Endothelial cell (in vitro differentiated cells): Measurements from ENCODE around the gene SLC38A9. TPM values are rescaled to one million over a fixed set of nuclear protein-coding genes. Genes with fewer than 3 reads are reported as not detected.

Experiments used
- DNase-seq: peaks from one replicate; pipeline ENCODE4 v3.0.0; 2021; ENCODE audit warnings: low spot score
- H3K27ac Mint-ChIP-seq: one replicate; pipeline ENCODE4 v1.8.0; 2021; ENCODE audit warnings: mixed read lengths, inconsistent platforms; ENCODE audit not compliant: unreplicated experiment
- H3K27me3 Mint-ChIP-seq: one replicate; pipeline ENCODE4 v1.8.0; 2021; ENCODE audit warnings: mild to moderate bottlenecking, moderate library complexity, mixed read lengths, inconsistent platforms; ENCODE audit not compliant: unreplicated experiment
- H3K36me3 Mint-ChIP-seq: one replicate; pipeline ENCODE4 v1.8.0; 2021; ENCODE audit warnings: mild to moderate bottlenecking, low read depth, mixed read lengths, inconsistent platforms; ENCODE audit not compliant: unreplicated experiment
- H3K4me1 Mint-ChIP-seq: one replicate; pipeline ENCODE4 v1.8.0; 2021; ENCODE audit warnings: mild to moderate bottlenecking, mixed read lengths, inconsistent platforms; ENCODE audit not compliant: unreplicated experiment
- H3K4me3 Mint-ChIP-seq: one replicate; pipeline ENCODE4 v1.8.0; 2021; ENCODE audit warnings: mild to moderate bottlenecking, mixed read lengths, inconsistent platforms; ENCODE audit not compliant: unreplicated experiment
- H3K9me3 Mint-ChIP-seq: one replicate; pipeline ENCODE4 v1.8.0; 2021; ENCODE audit warnings: mixed read lengths, inconsistent platforms; ENCODE audit not compliant: unreplicated experiment
- total RNA-seq: library from RNA; stranded (reverse); fragmentation: NEBNext Ultra II Directional; extraction: Animal tissue kit (Norgen Biotek cat#: 25700); gene quantifications from one replicate; pipeline ENCODE4 v1.2.1, GENCODE V29; 2021; ENCODE audit not compliant: unreplicated experiment
- TF ChIP-seq, protein P1 (sequence below): fragments of 200-600 bp; sonication (generic); IDR thresholded peaks from one replicate; pipeline ENCODE4 v1.5.0; 2021; ENCODE audit warnings: antibody characterized with exemption; ENCODE audit not compliant: unreplicated experiment

The SLC38A9 gene
- total RNA-seq, 1 donor from 2014 or later = 45.5 TPM

- Mint-ChIP-seq H3K4me1 (peaks cover 12% of the 10 kb centered on the region), H3K27me3 (peaks cover 7% of the 10 kb centered on the region), H3K27ac (no peak overlapping the region), H3K9me3 (no peaks in the 10 kb centered on the region), H3K4me3 (no peak overlapping the region), H3K36me3 (no peaks in the 10 kb centered on the region)
- TF ChIP-seq, protein P1, sequence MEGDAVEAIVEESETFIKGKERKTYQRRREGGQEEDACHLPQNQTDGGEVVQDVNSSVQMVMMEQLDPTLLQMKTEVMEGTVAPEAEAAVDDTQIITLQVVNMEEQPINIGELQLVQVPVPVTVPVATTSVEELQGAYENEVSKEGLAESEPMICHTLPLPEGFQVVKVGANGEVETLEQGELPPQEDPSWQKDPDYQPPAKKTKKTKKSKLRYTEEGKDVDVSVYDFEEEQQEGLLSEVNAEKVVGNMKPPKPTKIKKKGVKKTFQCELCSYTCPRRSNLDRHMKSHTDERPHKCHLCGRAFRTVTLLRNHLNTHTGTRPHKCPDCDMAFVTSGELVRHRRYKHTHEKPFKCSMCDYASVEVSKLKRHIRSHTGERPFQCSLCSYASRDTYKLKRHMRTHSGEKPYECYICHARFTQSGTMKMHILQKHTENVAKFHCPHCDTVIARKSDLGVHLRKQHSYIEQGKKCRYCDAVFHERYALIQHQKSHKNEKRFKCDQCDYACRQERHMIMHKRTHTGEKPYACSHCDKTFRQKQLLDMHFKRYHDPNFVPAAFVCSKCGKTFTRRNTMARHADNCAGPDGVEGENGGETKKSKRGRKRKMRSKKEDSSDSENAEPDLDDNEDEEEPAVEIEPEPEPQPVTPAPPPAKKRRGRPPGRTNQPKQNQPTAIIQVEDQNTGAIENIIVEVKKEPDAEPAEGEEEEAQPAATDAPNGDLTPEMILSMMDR = no peak
- no peak for DNase-seq
Observed at GRCh38 chr5:55715519-55716078, 3.5 kb upstream of the SLC38A9 start.

DNA sequence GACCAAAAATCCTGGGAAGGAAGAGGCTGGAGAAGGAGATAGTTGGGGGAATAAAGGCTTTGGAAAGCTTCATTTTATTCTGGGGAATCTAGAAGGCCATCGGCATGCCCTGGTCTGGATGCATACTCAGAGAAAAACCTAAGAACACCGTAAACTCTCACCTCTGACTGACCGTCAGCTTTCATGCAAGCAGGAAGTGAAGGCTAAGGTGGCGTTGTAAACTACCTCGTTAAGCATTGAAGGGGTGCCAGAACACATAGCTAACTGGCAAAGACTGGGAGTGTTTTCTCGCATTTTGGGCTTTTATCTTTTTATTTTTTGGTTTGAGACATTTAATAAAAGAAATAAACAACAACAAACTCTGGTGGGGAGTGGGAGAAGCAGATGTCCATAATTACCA is 2.6 kb upstream of the SLC38A9 start:
- Mint-ChIP-seq H3K4me3 (no peak overlapping the region), H3K27ac (no peak overlapping the region), H3K9me3 (no peaks in the 10 kb centered on the region), H3K36me3 (no peaks in the 10 kb centered on the region), H3K4me1 (peaks cover 12% of the 10 kb centered on the region), H3K27me3 (peaks cover 7% of the 10 kb centered on the region)
- no peak for DNase-seq
- TF ChIP-seq, protein P1 = no peak

DNA sequence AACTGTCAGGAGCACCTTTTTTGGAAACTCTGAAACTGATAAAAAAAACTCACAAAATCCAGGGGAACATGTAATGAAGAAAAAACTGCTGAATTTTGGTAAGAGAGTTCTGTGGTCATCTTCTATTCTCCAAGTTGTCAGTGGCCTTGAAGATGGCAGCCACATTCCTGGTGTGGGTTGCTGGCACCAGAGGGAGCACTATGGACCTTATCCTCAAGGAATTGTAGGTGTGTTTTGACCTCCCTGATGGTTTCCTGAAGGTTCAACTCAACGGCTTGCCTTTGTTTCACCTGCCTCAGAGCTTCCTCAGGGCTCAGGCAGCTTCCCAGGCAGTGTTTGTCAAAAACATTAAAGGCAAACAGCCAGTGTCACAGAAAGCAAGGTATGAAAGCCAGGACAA is 2.2 kb upstream of the SLC38A9 start:
- H3K4me3 Mint-ChIP-seq = no peak overlapping the region
- no peak for DNase-seq
- H3K36me3 Mint-ChIP-seq = no peaks in the 10 kb centered on the region
- peaks cover 12% of the 10 kb centered on the region for H3K4me1 Mint-ChIP-seq
- no peak overlapping the region for H3K27ac Mint-ChIP-seq
- TF ChIP-seq, protein P1 = no peak
- no peaks in the 10 kb centered on the region for H3K9me3 Mint-ChIP-seq
- peaks cover 7% of the 10 kb centered on the region for H3K27me3 Mint-ChIP-seq

- Mint-ChIP-seq H3K27me3 (peaks cover 7% of the 10 kb centered on the region), H3K4me1 (peaks cover 12% of the 10 kb centered on the region), H3K36me3 (peaks cover 3% of the 10 kb centered on the region), H3K27ac (no peak overlapping the region), H3K4me3 (no peak overlapping the region), H3K9me3 (no peaks in the 10 kb centered on the region)
- TF ChIP-seq, protein P1 = no peak
- DNase-seq = no peak
Observed at GRCh38 chr5:55713871-55714270, 1.7 kb upstream of the SLC38A9 start.

DNA sequence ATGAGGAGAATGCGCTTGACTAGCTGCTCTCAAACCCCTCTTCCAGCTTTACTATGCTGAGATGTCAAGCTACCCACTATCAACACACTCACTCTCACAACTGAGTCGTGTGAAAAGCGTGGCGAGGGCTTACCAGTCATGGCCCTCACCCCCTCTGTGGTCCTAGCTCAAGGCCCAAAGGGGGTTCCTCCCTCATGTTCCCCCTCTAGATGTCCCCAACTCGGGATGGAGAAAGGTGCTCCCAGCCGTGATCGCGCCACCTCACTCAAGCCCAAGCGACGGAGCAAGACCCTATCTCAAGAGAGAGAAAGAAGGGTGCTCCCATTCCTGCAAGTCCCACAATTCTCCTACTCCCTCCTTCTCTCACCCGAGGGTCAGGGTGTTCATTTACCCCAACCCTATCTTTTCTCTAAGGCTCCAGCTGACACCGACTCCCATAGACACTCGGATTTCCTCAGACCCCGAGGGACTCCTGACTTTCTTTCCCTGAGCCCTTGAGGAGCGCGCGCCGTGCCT is 559 bp downstream of the SLC38A9 start:
- Mint-ChIP-seq H3K4me3 (peak overlapping the region; percentile 98), H3K36me3 (peaks cover 10% of the 10 kb centered on the region), H3K9me3 (no peaks in the 10 kb centered on the region), H3K27me3 (peaks cover 7% of the 10 kb centered on the region), H3K4me1 (peaks cover 12% of the 10 kb centered on the region), H3K27ac (peak overlapping the region; percentile 95)
- DNase-seq = peak; percentile 6
- TF ChIP-seq, protein P1 = no peak
